ENCODE data around the gene FRMD4B. TPM values are rescaled to one million over a fixed set of nuclear protein-coding genes. Genes with fewer than 3 reads are reported as not detected.

FRMD4B gene
- total and polyA plus RNA-seq, 4 donors: 16.6 to 96.4 (median 39.0) TPM

DNA sequence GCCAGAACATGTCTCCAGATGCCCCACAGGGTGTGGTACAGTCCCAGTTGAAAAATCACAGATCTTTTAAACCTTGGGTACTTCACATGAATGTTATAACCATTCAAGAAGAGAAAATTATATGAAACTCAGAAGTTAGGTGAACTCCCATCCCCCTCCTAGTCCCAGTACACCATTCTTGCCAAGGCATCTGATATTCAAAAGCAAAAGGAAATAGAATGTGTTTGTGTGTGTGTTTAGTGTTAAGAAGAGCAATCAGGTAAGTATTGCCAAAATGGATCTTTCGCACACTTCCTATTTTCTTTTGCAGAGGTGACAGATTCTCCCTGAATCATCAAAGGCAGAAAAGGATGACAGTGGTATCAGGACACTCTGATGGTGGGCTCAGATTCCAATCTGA lies 219.4 kb downstream of the FRMD4B start:
- Histone ChIP-seq H3K4me3 (no peak overlapping the region), H3K9ac (ENCODE audit: insufficient read depth in 1 of 2, low read length in 2 of 2) (no peak overlapping the region), H3K36me3 (ENCODE audit: control insufficient read depth in 4 of 4, insufficient read depth in 4 of 4, low read length in 4 of 4) (peaks cover 0 to 12% (median 6%) of the 10 kb centered on the region in 4 donors), H3K27me3 (ENCODE audit: control insufficient read depth in 3 of 3, insufficient read depth in 3 of 3, low read length in 2 of 3) (no peaks in the 10 kb centered on the region), H3K27ac (ENCODE audit: low read depth in 1 of 2, low read length in 1 of 2) (no peak overlapping the region), H3K9me3 (ENCODE audit: control insufficient read depth in 4 of 4, insufficient read depth in 3 of 4, low read length in 3 of 4) (no peaks in the 10 kb centered on the region), H3K4me1 (ENCODE audit: control insufficient read depth in 5 of 5, insufficient read depth in 5 of 5, low read length in 5 of 5) (no peaks in the 10 kb centered on the region)
- ATAC-seq (ENCODE audit: insufficient read depth, low FRiP score) (no peak), DNase-seq (no peak)
- TF ChIP-seq, protein P1, sequence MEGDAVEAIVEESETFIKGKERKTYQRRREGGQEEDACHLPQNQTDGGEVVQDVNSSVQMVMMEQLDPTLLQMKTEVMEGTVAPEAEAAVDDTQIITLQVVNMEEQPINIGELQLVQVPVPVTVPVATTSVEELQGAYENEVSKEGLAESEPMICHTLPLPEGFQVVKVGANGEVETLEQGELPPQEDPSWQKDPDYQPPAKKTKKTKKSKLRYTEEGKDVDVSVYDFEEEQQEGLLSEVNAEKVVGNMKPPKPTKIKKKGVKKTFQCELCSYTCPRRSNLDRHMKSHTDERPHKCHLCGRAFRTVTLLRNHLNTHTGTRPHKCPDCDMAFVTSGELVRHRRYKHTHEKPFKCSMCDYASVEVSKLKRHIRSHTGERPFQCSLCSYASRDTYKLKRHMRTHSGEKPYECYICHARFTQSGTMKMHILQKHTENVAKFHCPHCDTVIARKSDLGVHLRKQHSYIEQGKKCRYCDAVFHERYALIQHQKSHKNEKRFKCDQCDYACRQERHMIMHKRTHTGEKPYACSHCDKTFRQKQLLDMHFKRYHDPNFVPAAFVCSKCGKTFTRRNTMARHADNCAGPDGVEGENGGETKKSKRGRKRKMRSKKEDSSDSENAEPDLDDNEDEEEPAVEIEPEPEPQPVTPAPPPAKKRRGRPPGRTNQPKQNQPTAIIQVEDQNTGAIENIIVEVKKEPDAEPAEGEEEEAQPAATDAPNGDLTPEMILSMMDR (IDR thresholded peaks at IDR 0.05; ENCODE audit: control extremely low read depth, extremely low read depth): no peak
- WGBS, 2 donors: 89 to 94% methylated on average over 1 of the region's 1 CpG

- 97% methylated on average over 4 of the region's 4 CpGs for WGBS, 2 donors
- Histone ChIP-seq H3K9me3 (ENCODE audit: control insufficient read depth in 4 of 4, insufficient read depth in 3 of 4, low read length in 3 of 4) (no peaks in the 10 kb centered on the region), H3K27ac (ENCODE audit: low read depth in 1 of 2, low read length in 1 of 2) (no peak overlapping the region), H3K27me3 (ENCODE audit: control insufficient read depth in 3 of 3, insufficient read depth in 3 of 3, low read length in 2 of 3) (no peaks in the 10 kb centered on the region), H3K36me3 (ENCODE audit: control insufficient read depth in 4 of 4, insufficient read depth in 4 of 4, low read length in 4 of 4) (peaks cover 0 to 6% (median 1%) of the 10 kb centered on the region in 4 donors), H3K4me1 (ENCODE audit: control insufficient read depth in 5 of 5, insufficient read depth in 5 of 5, low read length in 5 of 5) (no peaks in the 10 kb centered on the region), H3K4me3 (no peak overlapping the region), H3K9ac (ENCODE audit: insufficient read depth in 1 of 2, low read length in 2 of 2) (no peak overlapping the region)
- no peak for DNase-seq
- TF ChIP-seq, protein P1 (IDR thresholded peaks at IDR 0.05; ENCODE audit: control extremely low read depth, extremely low read depth): no peak
- ATAC-seq (ENCODE audit: insufficient read depth, low FRiP score): no peak
Measured at GRCh38 chr3:69165744-69166143, 220.1 kb downstream of the FRMD4B start.

GRCh38 chr3:69164296-69164695 lies 221.6 kb downstream of the FRMD4B start:
- Histone ChIP-seq H3K36me3 (ENCODE audit: control insufficient read depth in 4 of 4, insufficient read depth in 4 of 4, low read length in 4 of 4) (peaks cover 0 to 3% (median 0%) of the 10 kb centered on the region in 4 donors), H3K9ac (ENCODE audit: insufficient read depth in 1 of 2, low read length in 2 of 2) (no peak overlapping the region), H3K4me1 (ENCODE audit: control insufficient read depth in 5 of 5, insufficient read depth in 5 of 5, low read length in 5 of 5) (no peaks in the 10 kb centered on the region), H3K4me3 (no peak overlapping the region), H3K9me3 (ENCODE audit: control insufficient read depth in 4 of 4, insufficient read depth in 3 of 4, low read length in 3 of 4) (no peaks in the 10 kb centered on the region), H3K27me3 (ENCODE audit: control insufficient read depth in 3 of 3, insufficient read depth in 3 of 3, low read length in 2 of 3) (no peaks in the 10 kb centered on the region), H3K27ac (ENCODE audit: low read depth in 1 of 2, low read length in 1 of 2) (no peak overlapping the region)
- TF ChIP-seq, protein P1 (IDR thresholded peaks at IDR 0.05; ENCODE audit: control extremely low read depth, extremely low read depth): no peak
- DNase-seq: no peak
- no peak for ATAC-seq (ENCODE audit: insufficient read depth, low FRiP score)

DNA sequence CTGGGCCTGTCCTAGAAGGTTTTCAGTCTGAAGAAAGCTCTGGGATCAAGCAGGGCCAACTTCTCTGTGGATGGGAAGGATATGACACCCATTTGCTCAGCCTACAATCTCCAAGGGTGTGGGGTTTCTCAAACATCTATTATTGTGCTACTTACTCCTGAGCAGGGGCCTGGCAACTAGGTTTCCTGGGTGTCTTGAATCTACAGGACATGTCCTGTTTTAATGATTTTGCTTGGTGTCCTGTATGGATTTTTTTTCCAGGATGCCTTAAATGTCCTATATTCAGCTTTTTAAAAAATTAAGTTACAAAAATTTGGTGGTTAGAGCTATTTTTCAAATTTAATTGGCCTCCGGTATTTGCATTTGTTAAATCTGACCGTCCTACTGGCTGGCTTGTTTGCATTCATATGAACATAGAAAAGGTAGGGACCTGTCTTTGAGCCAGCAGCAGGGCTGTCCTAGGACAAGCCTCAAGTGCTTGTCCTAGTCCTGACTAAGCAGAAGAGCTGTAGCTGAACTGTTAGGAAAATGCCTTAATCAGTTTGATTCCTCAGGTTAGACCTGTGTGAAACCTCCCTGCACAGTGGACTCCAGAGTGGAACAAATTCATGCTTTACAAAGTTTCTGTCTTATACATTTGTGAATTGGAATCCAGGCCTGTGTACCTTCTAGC lies 223.4 kb downstream of the FRMD4B start:
- no peak overlapping the region for H3K27ac ChIP-seq (ENCODE audit: low read depth in 1 of 2, low read length in 1 of 2)
- H3K9me3 ChIP-seq (ENCODE audit: control insufficient read depth in 4 of 4, insufficient read depth in 3 of 4, low read length in 3 of 4): no peaks in the 10 kb centered on the region
- no peak overlapping the region for H3K4me3 ChIP-seq
- no peak overlapping the region for H3K9ac ChIP-seq (ENCODE audit: insufficient read depth in 1 of 2, low read length in 2 of 2)
- H3K4me1 ChIP-seq (ENCODE audit: control insufficient read depth in 5 of 5, insufficient read depth in 5 of 5, low read length in 5 of 5): no peaks in the 10 kb centered on the region
- WGBS, 2 donors: 80 to 87% methylated on average over 2 of the region's 2 CpGs
- DNase-seq: no peak
- TF ChIP-seq, protein P1 (IDR thresholded peaks at IDR 0.05; ENCODE audit: control extremely low read depth, extremely low read depth): no peak
- no peaks in the 10 kb centered on the region for H3K36me3 ChIP-seq (ENCODE audit: control insufficient read depth in 4 of 4, insufficient read depth in 4 of 4, low read length in 4 of 4)
- no peaks in the 10 kb centered on the region for H3K27me3 ChIP-seq (ENCODE audit: control insufficient read depth in 3 of 3, insufficient read depth in 3 of 3, low read length in 2 of 3)
- ATAC-seq (ENCODE audit: insufficient read depth, low FRiP score): no peak
